ENCODE results near the gene FCGR3A. TPM values are rescaled to one million over a fixed set of nuclear protein-coding genes. Genes with fewer than 3 reads are reported as not detected.

The FCGR3A gene
- total RNA-seq, 1 donor from 2014 or later = 0.17 TPM

DNA sequence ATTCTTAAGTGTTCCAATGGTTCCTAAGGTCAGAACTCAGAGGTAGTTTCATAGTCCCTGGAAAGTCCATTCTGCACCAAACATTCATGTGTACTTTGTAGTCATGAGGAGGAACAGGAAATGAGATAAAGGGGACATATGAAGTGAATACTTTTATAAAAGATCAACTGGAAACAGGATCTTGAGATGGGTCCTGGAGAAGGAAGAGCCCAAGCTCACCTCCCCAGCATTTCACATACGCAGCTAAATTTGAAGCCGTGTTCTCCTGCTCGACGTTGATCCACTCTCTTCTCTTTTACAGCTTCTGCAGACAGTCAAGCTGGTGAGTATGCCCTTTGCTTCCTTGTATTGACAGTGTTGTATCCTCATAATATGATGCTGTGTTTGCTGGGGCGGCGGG, 43.9 kb downstream of the FCGR3A start:
- H3K4me3 Mint-ChIP-seq = no peak overlapping the region
- H3K4me1 Mint-ChIP-seq (ENCODE audit: unreplicated experiment) = peaks cover 10% of the 10 kb centered on the region
- peaks cover 60% of the 10 kb centered on the region for H3K27me3 Mint-ChIP-seq
- TF ChIP-seq, protein P1, sequence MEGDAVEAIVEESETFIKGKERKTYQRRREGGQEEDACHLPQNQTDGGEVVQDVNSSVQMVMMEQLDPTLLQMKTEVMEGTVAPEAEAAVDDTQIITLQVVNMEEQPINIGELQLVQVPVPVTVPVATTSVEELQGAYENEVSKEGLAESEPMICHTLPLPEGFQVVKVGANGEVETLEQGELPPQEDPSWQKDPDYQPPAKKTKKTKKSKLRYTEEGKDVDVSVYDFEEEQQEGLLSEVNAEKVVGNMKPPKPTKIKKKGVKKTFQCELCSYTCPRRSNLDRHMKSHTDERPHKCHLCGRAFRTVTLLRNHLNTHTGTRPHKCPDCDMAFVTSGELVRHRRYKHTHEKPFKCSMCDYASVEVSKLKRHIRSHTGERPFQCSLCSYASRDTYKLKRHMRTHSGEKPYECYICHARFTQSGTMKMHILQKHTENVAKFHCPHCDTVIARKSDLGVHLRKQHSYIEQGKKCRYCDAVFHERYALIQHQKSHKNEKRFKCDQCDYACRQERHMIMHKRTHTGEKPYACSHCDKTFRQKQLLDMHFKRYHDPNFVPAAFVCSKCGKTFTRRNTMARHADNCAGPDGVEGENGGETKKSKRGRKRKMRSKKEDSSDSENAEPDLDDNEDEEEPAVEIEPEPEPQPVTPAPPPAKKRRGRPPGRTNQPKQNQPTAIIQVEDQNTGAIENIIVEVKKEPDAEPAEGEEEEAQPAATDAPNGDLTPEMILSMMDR (conservative IDR thresholded peaks at IDR 0.05) = no peak
- no peaks in the 10 kb centered on the region for H3K36me3 Mint-ChIP-seq
- no peak overlapping the region for H3K27ac Mint-ChIP-seq
- H3K9me3 Mint-ChIP-seq = no peaks in the 10 kb centered on the region
- DNase-seq (ENCODE audit: extremely low spot score, unreplicated experiment) = no peak

DNA sequence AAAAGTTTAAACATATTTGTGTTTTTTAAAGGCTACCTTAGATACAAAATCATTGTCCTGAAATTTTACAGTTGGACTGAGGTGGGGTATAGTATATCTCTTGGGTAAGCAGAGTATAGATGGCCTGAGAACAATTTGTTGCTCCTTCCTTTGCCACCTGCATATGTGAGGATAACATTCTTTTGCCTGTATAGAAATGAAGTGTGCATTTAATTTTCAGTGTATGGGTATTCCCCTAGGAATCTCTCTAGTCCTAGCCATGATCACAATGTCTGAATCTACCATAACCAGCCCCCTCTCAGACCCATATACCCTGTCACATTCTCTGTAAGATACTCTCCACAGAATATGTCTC, 46.2 kb downstream of the FCGR3A start:
- H3K4me3 Mint-ChIP-seq = no peak overlapping the region

DNA sequence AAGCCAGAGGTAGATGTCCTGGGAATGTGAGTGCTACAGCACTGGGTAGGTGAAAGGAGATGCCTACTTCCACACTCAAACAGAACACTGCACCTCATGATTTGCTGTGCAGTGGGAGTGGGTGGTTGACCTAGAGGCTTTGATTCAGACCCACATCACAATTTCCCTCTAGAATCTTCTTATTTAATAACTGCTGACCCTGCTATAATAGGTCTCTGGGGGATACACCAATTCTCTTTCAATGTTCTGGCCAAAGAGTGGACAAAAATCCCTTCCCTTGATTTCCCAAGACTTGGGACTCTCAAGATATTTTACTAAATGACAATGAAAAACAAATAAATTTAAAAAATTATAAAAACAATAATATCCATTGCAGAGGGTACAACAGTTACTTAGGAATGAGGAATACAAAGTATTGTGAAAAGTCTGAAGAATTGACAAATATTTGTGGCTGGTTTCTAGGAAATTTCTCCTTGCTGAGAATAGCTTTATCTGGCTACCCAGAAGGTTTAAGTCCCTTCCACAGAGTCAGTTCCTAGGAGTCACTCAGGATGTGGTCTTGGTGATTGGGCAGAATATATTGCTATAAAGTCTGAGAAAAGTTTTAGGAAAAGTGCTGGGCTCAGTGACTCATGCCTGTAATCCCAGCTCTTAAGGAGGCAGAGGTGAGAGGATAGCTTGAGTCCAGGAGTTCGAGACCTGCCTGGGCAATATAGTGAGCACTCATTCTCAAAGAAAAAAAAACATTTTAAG, 46.8 kb downstream of the FCGR3A start:
- no peak for DNase-seq (ENCODE audit: extremely low spot score, unreplicated experiment)
- Mint-ChIP-seq H3K4me3 (no peak overlapping the region), H3K9me3 (no peaks in the 10 kb centered on the region), H3K27me3 (peaks cover 76% of the 10 kb centered on the region), H3K27ac (no peak overlapping the region), H3K4me1 (ENCODE audit: unreplicated experiment) (peaks cover 10% of the 10 kb centered on the region), H3K36me3 (no peaks in the 10 kb centered on the region)
- TF ChIP-seq, protein P1 (conservative IDR thresholded peaks at IDR 0.05) = no peak

More for the DNA sequence above, 46.2 kb downstream of the FCGR3A start:
- peaks cover 72% of the 10 kb centered on the region for H3K27me3 Mint-ChIP-seq
- H3K4me1 Mint-ChIP-seq (ENCODE audit: unreplicated experiment) = peaks cover 10% of the 10 kb centered on the region
- H3K9me3 Mint-ChIP-seq = no peaks in the 10 kb centered on the region
- no peaks in the 10 kb centered on the region for H3K36me3 Mint-ChIP-seq
- no peak overlapping the region for H3K27ac Mint-ChIP-seq
- no peak for DNase-seq (ENCODE audit: extremely low spot score, unreplicated experiment)
- TF ChIP-seq, protein P1 (conservative IDR thresholded peaks at IDR 0.05) = no peak

GRCh38 chr1:161502181-161502580, 47.4 kb downstream of the FCGR3A start:
- Mint-ChIP-seq H3K27ac (no peak overlapping the region), H3K36me3 (no peaks in the 10 kb centered on the region), H3K9me3 (no peaks in the 10 kb centered on the region), H3K4me1 (ENCODE audit: unreplicated experiment) (peaks cover 8% of the 10 kb centered on the region), H3K4me3 (no peak overlapping the region), H3K27me3 (peaks cover 80% of the 10 kb centered on the region)
- DNase-seq (ENCODE audit: extremely low spot score, unreplicated experiment) = no peak
- TF ChIP-seq, protein P1 (conservative IDR thresholded peaks at IDR 0.05) = no peak

- TF ChIP-seq, protein P1 (conservative IDR thresholded peaks at IDR 0.05) = no peak
- H3K36me3 Mint-ChIP-seq = no peaks in the 10 kb centered on the region
- no peaks in the 10 kb centered on the region for H3K4me1 Mint-ChIP-seq (ENCODE audit: unreplicated experiment)
- H3K9me3 Mint-ChIP-seq = no peaks in the 10 kb centered on the region
- H3K27me3 Mint-ChIP-seq = peaks cover 78% of the 10 kb centered on the region
- no peak overlapping the region for H3K4me3 Mint-ChIP-seq
- DNase-seq (ENCODE audit: extremely low spot score, unreplicated experiment) = no peak
- no peak overlapping the region for H3K27ac Mint-ChIP-seq
Measured at GRCh38 chr1:161501234-161501633, 48.4 kb downstream of the FCGR3A start.
